Stomach (tissue), 9 donors: Measurements from ENCODE around the gene SLC16A10. TPM values are rescaled to one million over a fixed set of nuclear protein-coding genes. Genes with fewer than 3 reads are reported as not detected.
"Not testable (repeated sequence)": the region's sequence is repeated elsewhere in the genome, so short reads cannot be mapped to it uniquely, and the experiment has no call there.

Experiments used
- DNase-seq, 2 donors: peaks; one replicate each; pipeline versions ENCODE4 v3.0.0 to v3.0.0-alpha.2; 2013 to 2019
- H3K27ac ChIP-seq, 5 donors: fragments of 200-600 bp in 4 of 5; sonication (generic) in 4 of 5; one replicate each; pipeline ENCODE4 v1.5.1; 2013 to 2019; ENCODE audit warnings: mild to moderate bottlenecking in 1 of 5, moderate library complexity in 1 of 5
- H3K27me3 ChIP-seq, 3 donors: fragments of 200-600 bp; sonication (generic); one replicate each; pipeline ENCODE4 v1.5.1; 2017 to 2019; ENCODE audit warnings: mixed run types in 1 of 3
- H3K36me3 ChIP-seq, 4 donors: fragments of 200-600 bp; sonication (generic); 1 replicate in 3 of 4; 2 replicates in 1 of 4; pipeline ENCODE4 v1.5.1; 2016 to 2019
- H3K4me1 ChIP-seq, 4 donors: fragments of 200-600 bp; sonication (generic); one replicate each; pipeline ENCODE4 v1.5.1; 2016 to 2019
- H3K4me3 ChIP-seq, 4 donors: fragments of 200-600 bp; sonication (generic) in 3 of 4; one replicate each; pipeline ENCODE4 v1.5.1; 2016 to 2019; ENCODE audit warnings: mild to moderate bottlenecking in 1 of 4
- H3K9me3 ChIP-seq, 4 donors: fragments of 200-600 bp; sonication (generic); one replicate each; pipeline ENCODE4 v1.5.1; 2016 to 2019
- CTCF ChIP-seq, 7 experiments: fragments of 450-650 bp in 4 of 7; fragments of 200-600 bp in 3 of 7; sonication (generic) in 3 of 7; IDR thresholded peaks; one replicate each; pipeline ENCODE4 v1.5.1; 2016 to 2019; ENCODE audit warnings: antibody characterized with exemption in 7 of 7, control low read depth in 2 of 7, mild to moderate bottlenecking in 1 of 7
- EP300 ChIP-seq: sonication (generic); formaldehyde crosslinking; IDR thresholded peaks from one replicate; pipeline ENCODE4 v1.6.1; 2017; ENCODE audit warnings: antibody characterized with exemption
- POLR2A ChIP-seq, 4 donors: fragments of 450-650 bp; IDR thresholded peaks; one replicate each; pipeline ENCODE4 v1.6.1; 2016; ENCODE audit warnings: antibody characterized with exemption in 4 of 4, control low read depth in 2 of 4, mild to moderate bottlenecking in 1 of 4, moderate library complexity in 1 of 4
- POLR2AphosphoS5 ChIP-seq, 3 donors: sonication (generic); formaldehyde crosslinking; IDR thresholded peaks; one replicate each; pipeline ENCODE4 v1.6.1; 2016; ENCODE audit warnings: antibody characterized with exemption in 3 of 3
- WGBS, 5 donors: extraction: QIAGEN DNeasy Blood & Tissue Kit in 3 of 5; methylation state at CpG; one replicate each; pipeline versions ENCODE4 v1.1.5 to v1.1.7; 2013 to 2018; 5-methylcytosine and 5-hydroxymethylcytosine counted together
- intact Hi-C: fragments of 100-400 bp; cut with DNase I; formaldehyde crosslinking; loops from one replicate; pipeline ENCODE4 v1.15.1; 2023; ENCODE audit warnings: low total_unique reads
- polyA plus RNA-seq, 3 donors: library from polyadenylated mRNA; stranded (reverse); fragments of 200-250 nt; gene quantifications; one replicate each; pipeline ENCODE4 v1.2.3, GENCODE V29; 2013
- total RNA-seq, 5 donors: library from RNA; depleted of rRNA; stranded (reverse); fragments of >200 nt; gene quantifications; one replicate each; pipeline versions ENCODE4 v1.1.0 to v1.2.3, GENCODE V29; 2014 to 2016
- donor health status: healthy with polysubstance abuse.
- donor health status: Bipolar disorder and iron deficiency.
- donor health status: healthy.

Gene SLC16A10
- total and polyA plus RNA-seq, 8 donors = 0.46 to 206 (median 8.5) TPM

GRCh38 chr6:111122458-111123286 is 35.4 kb downstream of the SLC16A10 start:
- DNase-seq = no peak
- intact Hi-C loops = no loop called here
- WGBS, 5 donors = 35 to 51% (median 50%) methylated on average over 7 of the region's 7 CpGs
- Histone ChIP-seq H3K27me3 (no peaks in the 10 kb centered on the region), H3K4me3 (no peak overlapping the region), H3K4me1 (peaks cover 7 to 15% (median 10%) of the 10 kb centered on the region in 4 donors), H3K36me3 (no peaks in the 10 kb centered on the region), H3K9me3 (no peaks in the 10 kb centered on the region), H3K27ac (peak overlapping the region in 2 of 5 donors; percentile 21 to 57)
- TF ChIP-seq POLR2A (IDR thresholded peaks at IDR 0.05) = no peak
- no peak for TF ChIP-seq POLR2AphosphoS5 (IDR thresholded peaks at IDR 0.05)
- no peak for TF ChIP-seq CTCF (IDR thresholded peaks at IDR 0.05)
- no peak for TF ChIP-seq EP300

- H3K9me3 ChIP-seq = no peaks in the 10 kb centered on the region
- no peak overlapping the region for H3K4me3 ChIP-seq
- H3K4me1 ChIP-seq = peaks cover 13 to 32% (median 19%) of the 10 kb centered on the region in 4 donors
- WGBS, 5 donors = 85 to 95% (median 92%) methylated on average over 4 of the region's 4 CpGs
- no peak for DNase-seq
- TF ChIP-seq EP300 (no peak), POLR2AphosphoS5 (IDR thresholded peaks at IDR 0.05) (no peak), CTCF (IDR thresholded peaks at IDR 0.05) (no peak), POLR2A (IDR thresholded peaks at IDR 0.05) (no peak)
- no peaks in the 10 kb centered on the region for H3K36me3 ChIP-seq
- no peak overlapping the region for H3K27ac ChIP-seq
- H3K27me3 ChIP-seq = no peaks in the 10 kb centered on the region
- intact Hi-C loops = no loop called here
Measured at GRCh38 chr6:111124406-111124805, 37.1 kb downstream of the SLC16A10 start.

- Histone ChIP-seq H3K27ac (peak overlapping the region in 2 of 5 donors; percentile 15 to 30), H3K36me3 (no peaks in the 10 kb centered on the region), H3K4me3 (no peak overlapping the region), H3K27me3 (no peaks in the 10 kb centered on the region), H3K4me1 (peaks cover 4 to 51% (median 16%) of the 10 kb centered on the region in 4 donors), H3K9me3 (no peaks in the 10 kb centered on the region)
- DNase-seq = peak; percentile 65 to 76
- intact Hi-C loops = no loop called here
- WGBS, 5 donors = 27 to 44% (median 39%) methylated on average over 1 of the region's 1 CpG
- TF ChIP-seq EP300 (no peak), POLR2AphosphoS5 (IDR thresholded peaks at IDR 0.05) (peak in 2 of 3 donors; percentile 7 to 56), CTCF (IDR thresholded peaks at IDR 0.05) (no peak)
Measured at GRCh38 chr6:111129013-111129412, 41.7 kb downstream of the SLC16A10 start.

GRCh38 chr6:111131018-111131417 is 43.7 kb downstream of the SLC16A10 start:
- WGBS, 5 donors = 96 to 98% (median 97%) methylated on average over 11 of the region's 11 CpGs
- H3K9me3 ChIP-seq, intact Hi-C loops, DNase-seq, H3K27me3 ChIP-seq, H3K36me3 ChIP-seq, H3K4me3 ChIP-seq: not testable (repeated sequence)
- Histone ChIP-seq H3K4me1 (peaks cover 4 to 61% (median 13%) of the 10 kb centered on the region in 4 donors), H3K27ac (peak overlapping the region in 1 of 5 donors; percentile 42)

- H3K9me3 ChIP-seq, intact Hi-C loops, H3K27me3 ChIP-seq, H3K4me3 ChIP-seq, DNase-seq, H3K36me3 ChIP-seq: not testable (repeated sequence)
- Histone ChIP-seq H3K27ac (peak overlapping the region in 1 of 5 donors; percentile 42), H3K4me1 (peaks cover 4 to 56% (median 12%) of the 10 kb centered on the region in 4 donors)
- WGBS, 5 donors = 26 to 52% (median 35%) methylated on average over 2 of the region's 2 CpGs
Measured at GRCh38 chr6:111132669-111133068, 45.4 kb downstream of the SLC16A10 start.

GRCh38 chr6:111134236-111134869 is 47.0 kb downstream of the SLC16A10 start:
- Histone ChIP-seq H3K4me1 (peaks cover 0 to 39% (median 1%) of the 10 kb centered on the region in 4 donors), H3K27ac (peak overlapping the region in 2 of 5 donors; percentile 44 to 75)
- intact Hi-C loops, H3K4me3 ChIP-seq, H3K27me3 ChIP-seq, DNase-seq, H3K36me3 ChIP-seq, H3K9me3 ChIP-seq: not testable (repeated sequence)
- WGBS, 5 donors = 25 to 61% (median 45%) methylated on average over 6 of the region's 6 CpGs

GRCh38 chr6:111137489-111138093 is 50.3 kb downstream of the SLC16A10 start:
- DNase-seq, H3K36me3 ChIP-seq, H3K27me3 ChIP-seq, intact Hi-C loops, H3K9me3 ChIP-seq, H3K4me3 ChIP-seq, H3K27ac ChIP-seq: not testable (repeated sequence)
- WGBS, 5 donors = 80 to 91% (median 85%) methylated on average over 14 of the region's 14 CpGs
- peaks cover 0 to 20% (median 0%) of the 10 kb centered on the region in 4 donors for H3K4me1 ChIP-seq
